ENCODE results near the gene MXI1. TPM values are rescaled to one million over a fixed set of nuclear protein-coding genes. Genes with fewer than 3 reads are reported as not detected.
"Not testable (repeated sequence)": the region's sequence is repeated elsewhere in the genome, so short reads cannot be mapped to it uniquely, and the experiment has no call there.

Gene MXI1
- total RNA-seq, 1 experiment from 2014 or later: 12.1 TPM

GRCh38 chr10:110184398-110184797, 23.0 kb upstream of the MXI1 start:
- CTCF ChIA-PET: no interaction called here
- no peak for DNase-seq (ENCODE audit: low read depth, low spot score)
- TF ChIP-seq POLR2AphosphoS5 (IDR thresholded peaks at IDR 0.05; ENCODE audit: low read depth, low read length) (no peak), TCF7L2 (IDR thresholded peaks at IDR 0.05; ENCODE audit: low read depth, low read length) (no peak), CTCF (IDR thresholded peaks at IDR 0.05) (no peak), REST (IDR thresholded peaks at IDR 0.05; ENCODE audit: insufficient read depth in 1 of 2, low read depth in 2 of 2, low read length in 1 of 2) (no peak), SIN3A (IDR thresholded peaks at IDR 0.05; ENCODE audit: borderline replicate concordance, insufficient read depth, low read depth, low read length) (no peak)

GRCh38 chr10:110185646-110186182, 21.7 kb upstream of the MXI1 start:
- H3K27ac ChIP-seq (ENCODE audit: low read length); in situ Hi-C loops (cut with HindIII; ENCODE audit: low pct_unique_long_range_greater_than_20kb, low sequenced_read_pairs); H3K36me3 ChIP-seq (ENCODE audit: control insufficient read depth, insufficient read depth, low read length); CTCF ChIA-PET; DNase-seq (ENCODE audit: low read depth, low spot score); H3K27me3 ChIP-seq (ENCODE audit: control insufficient read depth, insufficient read depth, low read length); intact Hi-C loops (cut with micrococcal nuclease; ENCODE audit: unreplicated experiment); H3K4me1 ChIP-seq (ENCODE audit: control insufficient read depth, insufficient read depth, low read length); H3K4me3 ChIP-seq (ENCODE audit: low read depth in 2 of 2, low read length in 2 of 2); BruUV-seq (replicated peaks); ATAC-seq; H3K9me3 ChIP-seq (ENCODE audit: control insufficient read depth, insufficient read depth, low read depth, low read length): not testable (repeated sequence)
- POLR2A ChIA-PET: interaction anchor here (0.6 kb wide), 1 partner anchor 13 kb away, joined by 7 read pairs; no protein-coding TSS in a partner anchor

More at GRCh38 chr10:110184398-110184797, 23.0 kb upstream of the MXI1 start:
- peaks cover 1% of the 10 kb centered on the region; the same call in 1 of the 2 replicates for H3K27me3 ChIP-seq (ENCODE audit: control insufficient read depth, insufficient read depth, low read length)
- in situ Hi-C loops (cut with HindIII; ENCODE audit: low pct_unique_long_range_greater_than_20kb, low sequenced_read_pairs): no loop called here
- H3K27ac ChIP-seq (ENCODE audit: low read length): no peak overlapping the region
- no peaks in the 10 kb centered on the region for H3K36me3 ChIP-seq (ENCODE audit: control insufficient read depth, insufficient read depth, low read length)
- no peak overlapping the region for H3K4me3 ChIP-seq (ENCODE audit: low read depth in 2 of 2, low read length in 2 of 2)
- H3K9me3 ChIP-seq (ENCODE audit: control insufficient read depth, insufficient read depth, low read depth, low read length): no peaks in the 10 kb centered on the region
- no peak for ATAC-seq
- POLR2A ChIA-PET: no interaction called here
- BruUV-seq (replicated peaks): no TSS peak
- no peaks in the 10 kb centered on the region for H3K4me1 ChIP-seq (ENCODE audit: control insufficient read depth, insufficient read depth, low read length)
- intact Hi-C loops (cut with micrococcal nuclease; ENCODE audit: unreplicated experiment): no loop called here

GRCh38 chr10:110190170-110190569, 17.2 kb upstream of the MXI1 start:
- ChIA-PET CTCF (interaction anchor here (0.6 kb wide), 1 partner anchor 211 kb away, joined by 3 read pairs; no protein-coding TSS in a partner anchor), POLR2A (no interaction called here)
- no peak overlapping the region for H3K27ac ChIP-seq (ENCODE audit: low read length)
- peaks cover 18% of the 10 kb centered on the region for H3K27me3 ChIP-seq (ENCODE audit: control insufficient read depth, insufficient read depth, low read length)
- BruUV-seq (replicated peaks): no TSS peak
- intact Hi-C loops (cut with micrococcal nuclease; ENCODE audit: unreplicated experiment) (no loop called here), in situ Hi-C loops (cut with HindIII; ENCODE audit: low pct_unique_long_range_greater_than_20kb, low sequenced_read_pairs) (no loop called here)
- ATAC-seq (no peak), DNase-seq (ENCODE audit: low read depth, low spot score) (no peak)
- H3K9me3 ChIP-seq (ENCODE audit: control insufficient read depth, insufficient read depth, low read depth, low read length): no peaks in the 10 kb centered on the region
- no peak overlapping the region for H3K4me3 ChIP-seq (ENCODE audit: low read depth in 2 of 2, low read length in 2 of 2)
- no peaks in the 10 kb centered on the region for H3K4me1 ChIP-seq (ENCODE audit: control insufficient read depth, insufficient read depth, low read length)
- no peak for TF ChIP-seq TCF7L2 (IDR thresholded peaks at IDR 0.05; ENCODE audit: low read depth, low read length)
- no peak for TF ChIP-seq POLR2AphosphoS5 (IDR thresholded peaks at IDR 0.05; ENCODE audit: low read depth, low read length)
- no peak for TF ChIP-seq REST (IDR thresholded peaks at IDR 0.05; ENCODE audit: insufficient read depth in 1 of 2, low read depth in 2 of 2, low read length in 1 of 2)
- TF ChIP-seq CTCF (IDR thresholded peaks at IDR 0.05): no peak
- TF ChIP-seq SIN3A (IDR thresholded peaks at IDR 0.05; ENCODE audit: borderline replicate concordance, insufficient read depth, low read depth, low read length): no peak
- no peaks in the 10 kb centered on the region for H3K36me3 ChIP-seq (ENCODE audit: control insufficient read depth, insufficient read depth, low read length)
